Femur (tissue), 1 donor: ENCODE data around the gene EML1.
"Not testable (repeated sequence)": the region's sequence is repeated elsewhere in the genome, so short reads cannot be mapped to it uniquely, and the experiment has no call there.

Experiments used
- DNase-seq: peaks from one replicate; pipeline ENCODE4 v3.0.0-alpha.2; 2017

The EML1 gene

DNA sequence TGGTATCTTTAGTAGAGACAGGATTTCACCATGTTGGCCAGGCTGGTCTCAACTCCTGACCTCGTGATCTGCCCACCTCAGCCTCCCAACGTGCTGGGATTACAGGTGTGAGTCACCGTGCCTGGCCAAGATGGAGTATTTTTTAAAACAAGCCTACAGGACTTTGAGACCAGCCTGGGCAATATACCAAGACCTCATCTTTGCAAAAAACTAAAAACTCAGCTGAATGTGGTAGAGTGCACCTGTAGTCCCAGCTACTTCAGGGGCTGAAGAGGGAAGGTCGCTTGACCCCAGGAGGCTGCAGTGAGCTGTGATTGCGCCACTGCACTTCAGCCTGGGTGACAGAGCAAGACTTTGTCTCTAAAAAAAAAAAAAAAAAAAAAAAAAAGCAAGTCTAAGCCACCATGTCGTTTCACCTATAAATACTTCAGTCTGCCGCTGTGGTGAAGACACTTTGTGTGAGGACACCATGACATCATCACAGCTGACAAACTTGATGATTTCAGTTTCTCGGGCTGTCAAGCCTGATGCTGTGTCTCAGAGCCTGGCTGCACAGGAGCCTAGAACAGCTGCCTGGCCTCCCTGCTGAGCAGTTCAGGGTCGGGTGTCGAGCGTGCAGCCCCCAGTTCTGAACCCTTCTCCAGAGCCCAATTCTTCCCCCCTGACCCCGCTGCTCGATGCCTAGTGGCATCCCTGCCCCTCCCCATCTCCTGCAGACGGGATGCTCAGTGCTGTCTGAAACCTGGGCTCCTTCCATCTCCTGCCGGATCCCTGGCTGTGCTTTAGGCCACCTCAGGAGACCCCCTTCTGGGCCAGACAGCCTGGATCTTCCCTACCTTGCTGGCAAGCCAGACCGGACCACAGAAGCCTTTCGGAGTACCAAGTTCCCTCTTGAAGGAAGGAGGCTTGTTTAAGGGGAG is 152.8 kb downstream of the EML1 start:
- no peak for DNase-seq

DNA sequence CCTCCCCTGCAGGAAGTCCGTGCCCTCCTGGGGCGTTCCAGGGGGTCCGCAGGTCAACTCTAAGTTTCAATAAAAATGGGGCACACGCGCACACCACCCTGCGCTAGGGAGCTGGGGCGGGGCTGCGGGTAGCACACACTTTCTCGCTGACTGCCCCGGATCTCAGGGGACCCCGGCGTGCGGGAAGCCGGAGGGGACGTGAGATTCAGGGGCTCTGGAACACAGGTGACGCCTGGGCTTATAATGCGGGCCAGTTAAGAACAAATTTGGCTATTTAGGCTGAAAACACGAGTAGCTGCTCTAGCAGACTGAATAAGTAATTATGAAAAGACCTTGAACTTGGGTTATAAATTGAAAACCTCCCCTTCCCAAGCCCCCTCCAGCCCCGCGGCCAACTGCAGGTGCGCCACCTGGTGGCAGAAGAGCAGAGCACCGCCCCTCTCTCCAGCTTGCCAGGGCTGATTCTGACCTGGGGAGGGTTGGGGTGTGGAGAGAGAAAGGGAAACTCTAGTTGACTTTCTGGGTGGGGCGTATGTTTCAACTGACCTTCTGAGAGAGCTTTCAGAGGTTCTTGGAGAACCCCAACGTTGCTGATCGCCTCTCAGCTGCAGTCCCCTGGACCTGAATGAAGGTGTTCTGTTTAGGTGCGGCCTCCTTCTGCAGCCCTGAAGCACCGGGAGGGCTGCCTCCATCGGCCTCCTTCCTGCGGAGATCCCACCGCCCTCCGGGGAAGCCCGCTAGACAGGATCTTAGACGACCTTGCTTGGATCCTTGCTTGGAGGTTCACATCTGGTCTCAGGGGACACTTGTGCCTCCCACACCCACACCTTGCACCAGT is 153.7 kb downstream of the EML1 start:
- DNase-seq = no peak

DNA sequence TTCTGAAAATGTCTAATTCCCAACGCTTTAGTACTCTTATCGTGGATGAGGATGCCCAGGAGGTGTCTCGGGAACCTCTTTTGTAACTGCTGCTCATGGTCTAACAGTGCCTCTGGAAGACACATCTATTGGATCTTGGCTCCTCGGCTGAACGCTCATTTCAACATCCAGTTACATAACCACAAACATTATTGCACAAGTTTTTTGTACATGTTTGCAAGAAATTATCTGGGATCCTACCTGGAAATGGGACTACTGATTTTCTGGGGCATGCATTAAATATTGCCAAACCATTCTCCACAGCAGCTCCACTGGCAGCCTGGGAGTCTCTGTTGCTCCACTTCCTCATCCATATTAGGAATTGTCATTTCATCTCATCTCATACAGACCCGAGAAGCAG is 154.5 kb downstream of the EML1 start:
- DNase-seq = no peak

DNA sequence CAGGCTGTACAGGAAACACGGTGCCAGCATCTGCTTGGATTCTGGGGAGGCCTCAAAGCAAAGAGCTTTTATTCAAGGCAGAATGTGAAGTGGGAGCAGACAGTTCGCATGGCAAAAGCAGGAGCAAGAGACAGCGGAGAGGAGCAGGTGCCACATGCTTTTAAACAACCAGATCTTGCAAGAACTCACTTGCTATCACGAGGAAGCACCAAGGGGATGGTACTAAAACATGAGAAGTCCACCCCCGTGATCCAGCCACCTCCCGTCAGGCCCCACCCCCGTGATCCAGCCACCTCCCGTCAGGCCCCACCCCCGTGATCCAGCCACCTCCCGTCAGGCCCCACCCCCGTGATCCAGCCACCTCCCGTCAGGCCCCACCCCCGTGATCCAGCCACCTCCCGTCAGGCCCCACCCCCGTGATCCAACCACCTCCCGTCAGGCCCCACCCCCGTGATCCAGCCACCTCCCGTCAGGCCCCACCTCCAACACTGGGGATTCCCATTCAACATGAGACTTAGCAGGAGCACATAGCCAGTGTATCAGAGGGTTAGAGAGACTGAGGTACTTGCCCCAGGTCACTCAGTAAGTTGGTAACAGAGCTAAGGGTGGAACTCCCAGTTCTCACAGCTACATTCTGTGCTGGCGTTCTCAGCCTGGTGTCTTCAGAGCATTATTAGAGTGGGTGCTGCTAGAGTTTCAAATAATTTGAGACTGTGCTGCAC is 156.0 kb downstream of the EML1 start:
- not testable (repeated sequence) for DNase-seq

DNA sequence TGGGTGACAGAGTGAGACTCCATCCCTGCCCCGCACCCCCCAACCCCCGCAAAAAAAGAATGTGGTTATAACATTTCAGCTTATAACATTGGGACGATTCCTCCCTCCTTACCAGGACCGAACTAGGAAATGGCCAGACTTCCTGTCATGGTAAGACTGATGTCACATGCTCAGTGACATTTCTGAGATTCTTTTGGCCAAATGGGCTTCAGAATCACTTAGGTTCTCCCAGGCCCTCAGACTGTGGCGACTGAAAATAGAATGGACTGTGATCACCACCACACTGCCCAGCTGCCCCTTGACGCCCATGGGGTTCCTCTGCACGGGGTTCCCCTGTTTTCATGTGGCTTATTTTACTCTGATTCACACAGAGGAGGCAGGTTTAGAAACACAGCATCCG is 157.0 kb downstream of the EML1 start:
- no peak for DNase-seq

DNA sequence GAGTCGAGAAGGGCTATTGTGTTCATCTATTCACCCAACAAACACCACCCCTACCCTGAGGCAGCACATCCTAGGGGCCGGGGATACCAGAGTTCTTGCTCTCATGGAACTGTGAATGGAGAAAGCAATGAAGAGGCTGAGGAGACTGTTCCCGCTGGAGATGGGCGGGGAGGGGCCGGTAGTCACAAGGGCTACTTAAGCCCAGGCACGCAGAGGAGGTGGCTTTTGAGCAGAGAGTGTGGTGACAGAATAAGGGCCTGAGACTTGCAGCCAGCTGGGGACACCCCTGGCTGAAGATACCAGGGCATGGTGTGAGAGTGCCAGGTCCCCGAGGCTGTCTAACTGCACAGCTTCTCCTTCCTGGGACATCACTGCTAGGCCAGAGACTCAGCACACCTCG is 157.9 kb downstream of the EML1 start:
- DNase-seq = no peak

DNA sequence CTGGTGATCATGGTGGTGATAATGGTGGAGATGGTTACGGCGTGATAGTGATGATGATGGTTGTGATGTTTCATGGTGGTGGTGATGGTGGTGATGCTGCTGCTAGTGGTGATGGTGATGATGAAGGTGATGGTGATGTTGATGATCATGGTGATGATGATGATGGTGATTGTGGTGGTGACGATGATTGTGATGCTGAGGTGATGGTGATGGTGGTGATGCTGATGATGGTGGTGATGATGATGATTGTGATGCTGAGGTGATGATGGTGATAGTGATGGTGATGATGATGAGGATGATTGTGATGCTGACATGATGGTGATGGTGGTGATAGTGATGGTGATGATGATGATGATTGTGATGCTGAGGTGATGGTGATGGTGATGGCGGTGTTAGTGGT is 158.8 kb downstream of the EML1 start:
- no peak for DNase-seq

DNA sequence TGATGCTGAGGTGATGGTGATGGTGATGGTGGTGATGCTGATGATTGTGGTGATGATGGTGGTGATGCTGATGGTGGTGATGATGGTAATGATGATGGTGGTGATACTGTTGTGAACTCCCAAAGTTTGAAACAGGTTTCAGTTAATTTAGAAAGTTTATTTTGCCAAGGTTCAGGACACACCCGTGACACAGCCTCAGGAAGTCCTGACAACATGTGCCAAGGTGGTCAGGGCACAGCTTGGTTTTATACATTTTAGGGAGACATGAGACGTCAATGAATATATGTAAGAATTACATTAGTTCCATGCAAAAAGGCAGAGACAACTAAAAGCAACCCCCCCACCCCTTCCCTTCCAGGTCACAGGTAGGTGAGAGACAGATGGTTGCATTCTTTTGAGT is 159.2 kb downstream of the EML1 start:
- no peak for DNase-seq

DNA sequence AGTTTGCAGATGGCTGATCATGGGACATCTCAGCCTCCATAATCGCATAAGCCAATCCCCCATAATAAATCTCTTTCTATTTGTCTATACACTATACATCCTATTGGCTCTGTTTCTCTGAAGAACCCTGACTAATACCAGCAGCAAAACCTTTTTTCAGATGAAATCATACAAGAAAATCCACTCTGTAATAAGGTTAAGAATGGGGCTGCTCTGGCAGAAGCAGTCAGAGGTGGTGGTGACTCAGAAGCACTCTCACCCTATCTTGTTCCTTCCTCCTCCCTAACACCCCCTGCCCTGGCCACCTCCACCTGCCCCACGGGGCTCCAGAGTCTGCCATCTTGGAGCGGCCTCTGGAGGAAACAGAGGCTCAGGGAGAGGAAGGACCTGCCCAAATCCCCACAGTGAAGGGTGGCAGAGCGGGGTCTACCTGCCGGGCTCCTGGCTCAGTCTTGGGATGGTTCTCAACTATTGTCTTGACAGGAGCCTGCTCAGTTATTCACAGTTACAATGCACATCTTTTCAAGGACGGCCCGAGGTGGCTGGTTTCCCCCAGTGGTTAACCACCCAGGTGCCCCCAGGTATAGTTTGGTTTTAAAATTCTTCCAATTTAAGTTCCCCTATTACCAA is 162.7 kb downstream of the EML1 start:
- DNase-seq = no peak

DNA sequence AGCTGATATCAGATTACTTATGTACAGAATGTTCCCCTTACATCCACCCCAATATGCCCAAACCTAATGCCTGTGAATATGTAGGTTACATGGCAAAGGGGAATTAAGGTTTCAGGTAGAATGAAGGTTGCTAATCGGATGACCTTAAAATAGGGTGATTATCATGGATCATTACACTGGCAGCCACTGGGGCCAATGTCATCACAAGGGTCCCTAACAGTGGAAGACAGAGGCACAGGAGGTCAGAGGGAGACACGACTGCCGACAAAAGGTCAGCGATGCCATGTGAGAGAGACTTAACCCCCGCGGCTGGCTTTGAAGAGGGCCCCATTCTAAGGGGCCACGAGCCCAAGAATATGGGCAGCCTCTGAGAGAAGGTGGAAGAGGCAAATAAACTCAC is 165.2 kb downstream of the EML1 start:
- no peak for DNase-seq

DNA sequence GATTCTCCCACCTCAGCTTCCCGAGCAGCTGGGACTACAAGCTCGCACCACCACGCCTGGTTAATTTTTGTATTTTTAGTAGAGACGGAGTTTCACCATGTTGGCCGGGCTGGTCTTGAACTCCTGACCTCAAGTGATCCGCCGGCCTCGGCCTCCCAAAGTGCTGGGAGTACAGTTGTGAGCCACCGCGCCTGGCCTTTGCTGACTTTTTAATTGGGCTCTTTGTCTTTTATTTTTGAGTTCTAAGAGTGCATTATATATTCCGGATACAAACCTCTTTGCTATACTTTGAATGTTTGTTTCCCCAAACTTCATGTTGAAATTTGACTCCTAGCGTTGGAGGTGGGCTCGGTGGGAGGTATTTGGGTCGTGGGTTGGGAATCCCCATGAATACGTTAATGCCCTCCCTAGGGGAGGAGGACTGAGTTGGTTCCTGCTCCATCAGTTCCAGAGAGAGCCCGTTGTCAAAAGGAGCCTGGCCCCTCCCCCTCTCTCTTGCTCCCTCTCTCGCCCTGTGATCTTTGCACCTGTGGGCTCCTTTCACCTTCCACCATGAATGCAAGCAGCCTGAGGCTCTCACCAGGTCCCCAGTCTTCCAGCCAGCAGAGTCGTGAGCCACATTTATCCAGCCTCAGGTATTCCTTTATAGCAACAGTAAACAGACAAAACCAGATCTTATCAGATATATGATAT is 168.8 kb downstream of the EML1 start:
- no peak for DNase-seq

DNA sequence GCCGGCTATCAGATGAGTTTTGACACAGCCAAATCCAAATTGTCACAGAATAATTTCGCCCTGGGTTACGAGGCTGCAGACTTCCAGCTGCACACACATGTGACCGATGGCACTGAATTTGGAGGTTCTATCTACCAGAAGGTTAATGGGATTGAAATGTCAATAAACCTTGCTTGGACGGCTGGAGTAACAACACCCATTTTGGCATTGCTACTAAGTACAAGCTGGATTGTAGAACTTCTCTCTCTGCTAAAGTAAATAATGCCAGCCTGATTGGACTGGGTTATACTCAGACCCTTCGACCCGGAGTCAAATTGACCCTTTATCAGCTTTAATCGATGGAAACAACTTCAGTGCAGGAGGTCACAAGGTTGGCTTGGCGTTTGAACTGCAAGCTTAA is 171.8 kb downstream of the EML1 start:
- no peak for DNase-seq

DNA sequence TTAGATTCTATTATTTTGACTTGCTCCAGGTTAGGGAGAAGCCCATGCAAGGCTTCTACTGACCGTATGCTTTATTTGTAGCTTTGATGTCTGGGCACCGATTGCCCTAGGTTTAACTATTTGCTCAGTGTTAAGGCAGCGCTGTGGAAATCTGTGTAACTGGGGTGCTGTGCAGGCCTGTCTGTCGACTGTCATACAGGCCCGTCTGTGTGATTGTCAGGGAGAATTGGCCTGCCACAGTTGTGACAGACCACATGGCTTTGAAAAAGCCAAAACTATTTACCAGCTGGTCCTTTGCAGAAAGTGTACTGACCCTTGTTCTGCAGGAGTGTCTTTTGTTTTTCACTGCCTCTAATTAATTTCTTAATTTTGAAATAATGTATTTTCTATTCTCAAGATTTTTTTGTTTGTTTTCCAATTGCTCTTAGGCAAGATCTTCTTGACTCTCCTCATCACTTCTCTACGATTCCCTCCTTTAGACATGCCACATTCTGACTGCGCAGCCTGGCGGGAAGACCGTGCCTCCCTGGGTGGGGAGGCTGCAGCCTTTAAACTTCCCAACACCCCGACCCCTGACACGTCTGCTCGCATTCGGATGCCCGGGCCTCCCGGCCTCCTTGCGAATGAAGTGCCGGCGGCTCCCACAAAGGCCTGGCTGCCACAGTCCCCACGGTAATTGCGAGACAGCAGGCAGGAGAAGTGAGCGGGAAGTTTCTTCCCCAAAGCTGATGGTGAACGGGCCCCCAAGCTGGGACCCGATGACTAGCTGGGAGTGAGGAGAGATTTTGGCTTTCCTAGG is 173.0 kb downstream of the EML1 start:
- no peak for DNase-seq

DNA sequence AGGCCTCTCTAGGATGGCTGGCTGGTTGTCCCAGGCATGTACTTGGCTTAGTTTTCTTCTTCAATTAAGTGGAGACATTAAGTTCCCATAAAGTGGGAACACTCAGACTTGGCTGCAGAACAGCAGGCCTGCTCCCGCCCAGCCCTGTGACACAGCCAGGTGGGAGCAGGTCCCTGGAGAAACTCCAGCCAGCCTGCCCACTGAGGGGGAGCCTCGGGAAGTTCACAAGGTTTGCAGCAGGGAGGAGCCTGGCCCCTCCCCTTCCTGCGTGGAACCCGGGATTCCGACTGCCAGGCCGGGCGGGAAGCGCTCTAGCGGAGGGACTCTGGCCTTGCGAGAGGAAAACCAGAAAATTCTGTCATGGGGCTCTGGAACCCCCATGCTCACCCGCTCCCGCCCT is 173.7 kb downstream of the EML1 start:
- no peak for DNase-seq

DNA sequence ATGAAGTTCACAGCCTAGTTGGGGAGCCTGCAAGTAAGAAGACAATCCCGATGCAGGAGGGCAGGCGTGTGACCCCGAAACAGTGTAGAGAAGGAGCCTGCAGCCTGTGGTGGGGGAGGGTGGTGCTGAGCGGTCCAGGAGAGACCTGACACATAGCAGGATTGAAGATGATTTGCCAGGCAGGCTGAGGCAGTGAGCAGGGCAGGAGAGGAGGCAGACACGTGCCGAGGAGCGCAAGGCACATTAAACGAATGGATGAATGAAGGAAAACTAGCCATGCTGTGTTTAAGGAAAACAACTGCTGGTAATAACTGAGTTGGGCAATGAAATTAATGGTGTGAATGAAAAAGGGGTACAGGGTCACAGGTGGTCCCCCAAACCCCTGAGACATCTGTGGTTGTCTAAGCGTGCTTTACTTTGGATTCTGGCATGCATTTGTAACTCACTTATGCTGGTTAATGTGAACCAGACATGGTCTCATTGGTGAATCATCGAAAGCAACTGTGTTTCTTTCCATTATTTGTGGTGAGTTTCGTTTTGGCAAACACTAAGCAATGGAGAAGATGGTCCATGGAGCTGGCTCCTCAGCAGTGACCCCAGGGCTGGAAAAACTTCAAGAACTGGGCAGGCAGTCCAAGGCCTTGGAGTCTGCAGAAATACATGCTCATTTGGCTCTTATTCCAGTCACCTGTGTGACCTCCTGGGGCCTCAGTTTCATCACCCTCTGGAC is 175.1 kb downstream of the EML1 start:
- no peak for DNase-seq

DNA sequence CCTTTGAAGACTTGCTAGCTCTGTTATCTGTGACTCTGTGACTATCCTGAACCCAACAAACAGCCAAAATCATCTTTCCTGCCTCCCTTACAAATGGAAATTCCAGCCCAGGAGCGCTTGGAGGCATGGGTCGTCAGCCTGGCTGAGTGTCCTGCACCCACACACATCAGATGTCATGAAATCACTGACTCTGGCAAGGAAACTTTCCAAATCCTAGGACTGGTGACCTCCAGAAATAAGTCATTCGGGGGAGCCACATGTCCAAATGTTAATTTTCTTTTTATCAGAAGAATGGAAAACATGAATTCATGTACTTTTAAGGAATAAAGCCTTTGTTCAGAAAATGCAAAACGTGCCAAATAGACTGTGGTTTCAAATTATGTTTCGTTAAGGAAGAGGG is 175.7 kb downstream of the EML1 start:
- DNase-seq = no peak

DNA sequence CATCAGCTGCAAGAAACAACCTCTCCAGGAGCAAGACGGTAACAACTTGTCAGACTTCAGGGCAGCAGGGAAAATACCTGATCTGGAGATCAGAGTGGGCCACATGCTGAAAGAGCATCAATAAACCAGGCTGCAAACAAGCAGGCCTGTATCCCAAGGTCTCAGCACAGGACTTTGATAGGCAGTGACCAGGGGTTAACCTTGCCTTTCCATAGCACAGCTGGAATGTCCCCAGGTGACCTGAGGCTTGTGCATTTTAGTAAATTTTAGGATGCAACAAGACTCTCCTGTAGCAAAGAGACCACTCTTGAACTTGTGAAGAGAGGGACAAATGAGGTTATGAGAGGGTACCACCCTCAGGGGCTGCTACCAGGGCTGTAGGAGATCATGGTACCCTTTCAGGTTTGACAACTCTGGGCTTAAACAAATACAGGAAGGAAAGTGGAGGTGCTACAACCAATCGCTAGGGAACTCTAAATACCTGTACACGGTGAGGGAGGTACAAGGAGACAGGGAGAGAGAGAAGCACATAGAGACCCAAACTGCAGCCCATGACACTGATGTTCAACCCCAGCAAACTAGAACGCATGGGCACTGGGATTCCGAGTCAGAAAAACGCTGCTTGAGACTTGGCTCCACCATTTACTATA is 176.6 kb downstream of the EML1 start:
- DNase-seq = no peak

DNA sequence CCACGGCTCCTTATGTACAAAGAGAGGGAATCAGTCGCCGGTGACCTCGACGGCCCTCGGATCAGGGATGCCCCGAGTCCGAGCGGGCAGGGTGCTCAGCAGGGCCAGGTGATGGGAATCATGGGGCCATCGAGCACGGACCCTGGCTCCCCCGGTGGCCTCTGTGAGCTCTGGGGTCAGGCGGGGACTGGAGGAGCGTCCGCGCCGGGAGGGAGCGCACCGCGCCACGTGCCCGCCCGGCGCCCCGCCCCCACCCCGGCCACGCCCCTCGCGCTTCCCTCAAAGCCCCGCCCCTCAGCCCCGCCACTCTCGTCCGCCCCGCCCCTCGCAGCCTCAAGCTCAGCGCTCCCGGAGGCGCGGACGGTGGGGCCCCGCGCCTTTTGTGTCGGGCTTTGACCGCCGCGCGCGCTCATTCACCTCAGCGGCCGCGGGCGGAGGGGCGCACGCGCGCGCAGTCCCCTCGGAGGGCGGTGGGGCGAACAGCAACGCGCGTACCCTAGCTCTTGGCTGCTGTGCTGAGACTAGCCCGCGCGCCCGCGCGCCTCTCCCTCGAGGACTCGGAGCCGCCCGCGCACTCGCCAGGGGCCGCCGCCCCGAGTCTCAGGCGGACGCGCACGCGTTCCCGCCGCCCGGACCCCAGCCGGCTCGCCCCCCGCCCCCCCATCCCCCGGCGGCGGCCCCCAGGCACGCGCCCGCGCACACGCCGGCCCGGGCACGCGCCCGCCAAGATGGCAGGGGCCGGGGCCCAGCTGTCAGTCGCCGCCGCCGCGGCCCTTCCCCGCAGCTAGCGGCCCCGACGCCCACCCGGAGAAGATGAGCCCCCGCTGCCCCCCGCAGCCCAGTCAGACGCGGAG is 178.1 kb downstream of the EML1 start:
- peak; percentile 90 for DNase-seq
